Uterus (tissue), 2 donors: Measurements from ENCODE around the gene DNAJB1.

Experiments used
- CTCF ChIP-seq, 4 experiments: fragments of 200-600 bp in 2 of 4; fragments of 450-650 bp in 2 of 4; sonication (generic) in 2 of 4; IDR thresholded peaks; one replicate each; pipeline ENCODE4 v1.5.1; 2016 to 2019; ENCODE audit warnings: antibody characterized with exemption in 4 of 4, mild to moderate bottlenecking in 2 of 4, moderate library complexity in 1 of 4
- POLR2A ChIP-seq, 2 donors: fragments of 450-650 bp; IDR thresholded peaks; one replicate each; pipeline ENCODE4 v1.6.1; 2016; ENCODE audit warnings: antibody characterized with exemption in 2 of 2, mild to moderate bottlenecking in 1 of 2, moderate library complexity in 1 of 2

- TF ChIP-seq CTCF (IDR thresholded peaks at IDR 0.05) = no peak
- TF ChIP-seq POLR2A (IDR thresholded peaks at IDR 0.05) = no peak
Observed at GRCh38 chr19:14516746-14517438, 1.3 kb downstream of the DNAJB1 start.
